ENCODE results near the gene ZNF660. TPM values are rescaled to one million over a fixed set of nuclear protein-coding genes. Genes with fewer than 3 reads are reported as not detected.
"Not testable (repeated sequence)": the region's sequence is repeated elsewhere in the genome, so short reads cannot be mapped to it uniquely, and the experiment has no call there.

The ZNF660 gene
- 0.29 and 0.44 TPM in 2 replicates for total RNA-seq

GRCh38 chr3:44584646-44585501 is at the start of gene ZNF660:
Gene ZNF660, plus strand, starts transcription at chr3:44584964. Its CDS starts 9,230 bp downstream, at chr3:44594194.
- intact Hi-C loops (cut with micrococcal nuclease), result no loop called here

- intact Hi-C loops (cut with micrococcal nuclease), result no loop called here
These were observed 49.4 kb upstream of the ZNF660 start for GRCh38 chr3:44535364-44535763.

- intact Hi-C loops (cut with micrococcal nuclease), result not testable (repeated sequence)
These were observed 40.0 kb upstream of the ZNF660 start for GRCh38 chr3:44544811-44545210.

GRCh38 chr3:44554626-44555592 is 29.9 kb upstream of the ZNF660 start, which contains the start of gene ZKSCAN7:
Gene ZKSCAN7, plus strand, starts transcription at chr3:44555193. Its CDS starts 1,855 bp downstream, at chr3:44557048.
- intact Hi-C loops (cut with micrococcal nuclease), result loop anchor here (1.0 to 2.0 kb wide), 4 partner anchors 22 to 206 kb away; partner anchors contain the start of genes KIAA1143, KIF15 and ZNF197

- intact Hi-C loops (cut with micrococcal nuclease), result loop anchor here (1.0 to 2.0 kb wide), 4 partner anchors 23 to 206 kb away; partner anchors contain the start of genes KIAA1143, KIF15 and ZNF197
These were observed 29.0 kb upstream of the ZNF660 start for GRCh38 chr3:44555723-44556122.

- intact Hi-C loops (cut with micrococcal nuclease), result no loop called here
These were observed 27.7 kb upstream of the ZNF660 start for GRCh38 chr3:44557074-44557473.

GRCh38 chr3:44561076-44561475 is 23.7 kb upstream of the ZNF660 start:
- intact Hi-C loops (cut with micrococcal nuclease), result no loop called here

GRCh38 chr3:44562147-44562546 is 22.6 kb upstream of the ZNF660 start:
- intact Hi-C loops (cut with micrococcal nuclease), result no loop called here

GRCh38 chr3:44568561-44568960 is 16.2 kb upstream of the ZNF660 start:
- intact Hi-C loops (cut with micrococcal nuclease), result no loop called here

- intact Hi-C loops (cut with micrococcal nuclease), result no loop called here
These were observed 13.7 kb upstream of the ZNF660 start for GRCh38 chr3:44571024-44571423.

- intact Hi-C loops (cut with micrococcal nuclease), result no loop called here
These were observed 8.2 kb upstream of the ZNF660 start for GRCh38 chr3:44576613-44577012.

- intact Hi-C loops (cut with micrococcal nuclease), result not testable (repeated sequence)
These were observed 7.3 kb upstream of the ZNF660 start for GRCh38 chr3:44577354-44577952.

- intact Hi-C loops (cut with micrococcal nuclease), result not testable (repeated sequence)
These were observed 6.4 kb upstream of the ZNF660 start for GRCh38 chr3:44578316-44578715.

GRCh38 chr3:44578924-44579515 is 5.7 kb upstream of the ZNF660 start:
- intact Hi-C loops (cut with micrococcal nuclease), result not testable (repeated sequence)

GRCh38 chr3:44579749-44580148 is 5.0 kb upstream of the ZNF660 start:
- intact Hi-C loops (cut with micrococcal nuclease), result not testable (repeated sequence)

GRCh38 chr3:44580971-44581370 is 3.8 kb upstream of the ZNF660 start:
- intact Hi-C loops (cut with micrococcal nuclease), result not testable (repeated sequence)

- intact Hi-C loops (cut with micrococcal nuclease), result no loop called here
These were observed 11.9 kb downstream of the ZNF660 start for GRCh38 chr3:44596621-44597020.

- intact Hi-C loops (cut with micrococcal nuclease), result no loop called here
These were observed 17.0 kb downstream of the ZNF660 start for GRCh38 chr3:44601749-44602148.

- intact Hi-C loops (cut with micrococcal nuclease), result no loop called here
These were observed 27.9 kb downstream of the ZNF660 start for GRCh38 chr3:44612678-44613077.

- intact Hi-C loops (cut with micrococcal nuclease), result loop anchor here (1.0 to 5.0 kb wide), 8 partner anchors 23 to 352 kb away; partner anchors contain the start of genes EXOSC7, KIAA1143, KIF15 and TCAIM
These were observed 40.2 kb downstream of the ZNF660 start, which contains the start of gene ZNF197 for GRCh38 chr3:44624749-44625480. Gene ZNF197, plus strand, starts transcription at chr3:44625036. Its CDS starts 4,119 bp downstream, at chr3:44629155.
